ENCODE results near the gene RIPOR1.
A peak's percentile ranks its signal among the peaks of the same experiment; 100 is the strongest.

Gene RIPOR1

GRCh38 chr16:67540756-67541155 lies 12.1 kb downstream of the RIPOR1 start:
- no peak for DNase-seq

GRCh38 chr16:67541391-67542263 lies 13.0 kb downstream of the RIPOR1 start:
- no peak for DNase-seq

DNA sequence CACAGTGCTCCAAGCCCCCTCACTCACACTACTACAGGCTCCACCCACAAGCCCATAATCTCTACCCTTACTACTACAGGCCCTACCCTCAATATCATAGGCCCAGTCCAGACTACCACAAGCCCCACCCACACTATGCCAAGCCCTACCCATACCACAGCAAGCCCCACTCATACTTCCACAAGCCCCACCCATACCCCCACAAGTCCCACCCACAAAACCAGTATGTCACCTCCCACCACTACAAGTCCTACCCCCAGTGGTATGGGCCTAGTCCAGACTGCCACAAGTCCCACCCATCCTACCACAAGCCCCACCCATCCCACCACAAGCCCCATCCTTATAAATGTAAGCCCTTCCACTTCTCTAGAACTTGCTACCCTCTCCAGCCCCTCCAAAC lies 13.8 kb downstream of the RIPOR1 start:
- DNase-seq, result peak; percentile 61

DNA sequence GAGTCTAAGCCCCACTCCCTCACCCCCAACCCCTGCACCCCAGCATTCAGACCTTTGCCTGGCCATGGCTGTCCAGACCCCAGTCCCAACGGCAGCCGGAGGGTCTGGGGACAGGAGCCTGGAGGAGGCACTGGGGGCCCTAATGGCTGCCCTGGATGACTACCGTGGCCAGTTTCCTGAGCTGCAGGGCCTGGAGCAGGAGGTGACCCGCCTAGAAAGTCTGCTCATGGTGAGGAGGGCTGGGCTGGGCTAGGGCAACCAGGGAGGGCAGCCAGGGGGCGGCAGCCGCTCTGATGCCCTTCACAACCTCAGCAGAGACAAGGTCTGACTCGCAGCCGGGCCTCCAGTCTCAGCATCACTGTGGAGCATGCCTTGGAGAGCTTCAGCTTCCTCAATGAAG lies 14.4 kb downstream of the RIPOR1 start:
- DNase-seq, result no peak

DNA sequence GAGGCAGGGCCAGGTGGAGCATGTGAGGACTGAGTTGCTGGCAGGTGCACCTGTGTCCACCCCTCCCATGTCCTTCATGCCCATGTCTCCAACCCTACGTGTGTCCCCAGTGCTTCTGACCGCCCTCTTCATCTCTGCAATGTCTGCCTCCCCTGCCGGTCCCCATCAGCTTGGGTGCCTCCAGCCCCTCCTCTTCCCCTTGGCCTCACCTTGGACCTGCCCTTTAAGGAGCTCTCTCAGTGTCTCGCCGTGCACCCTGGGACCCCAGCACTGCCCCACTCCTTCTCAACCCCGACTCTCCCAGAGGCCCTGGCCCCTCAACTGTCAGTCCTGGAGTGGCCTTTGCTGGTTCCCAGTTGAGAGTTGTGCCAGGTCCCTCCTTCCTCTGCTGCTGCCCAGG lies 15.0 kb downstream of the RIPOR1 start:
- DNase-seq, result no peak

DNA sequence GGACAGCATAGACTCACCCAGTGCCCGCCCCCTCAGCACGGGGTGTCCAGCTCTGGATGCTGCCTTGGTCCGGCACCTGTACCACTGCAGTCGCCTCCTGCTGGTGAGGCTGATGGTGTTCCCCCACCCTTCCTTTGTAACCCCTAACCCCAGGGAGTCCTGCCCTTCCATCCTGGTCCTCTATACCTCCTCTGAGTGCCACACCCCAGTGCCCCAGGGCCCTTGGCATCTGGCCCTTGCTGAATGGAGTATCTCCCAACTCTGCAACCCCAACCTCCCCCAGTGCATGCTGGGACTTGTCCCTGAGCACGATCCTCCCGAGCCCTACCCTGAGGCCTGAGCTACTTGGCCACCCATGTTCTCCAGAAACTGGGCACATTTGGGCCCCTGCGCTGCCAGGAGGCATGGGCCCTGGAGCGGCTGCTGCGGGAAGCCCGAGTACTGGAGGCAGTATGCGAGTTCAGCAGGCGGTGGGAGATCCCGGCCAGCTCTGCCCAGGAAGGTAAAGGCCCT lies 15.8 kb downstream of the RIPOR1 start:
- DNase-seq, result no peak

GRCh38 chr16:67544844-67545664 lies 16.4 kb downstream of the RIPOR1 start:
- DNase-seq, result no peak

GRCh38 chr16:67545665-67546024 lies 17.0 kb downstream of the RIPOR1 start:
- no peak for DNase-seq

DNA sequence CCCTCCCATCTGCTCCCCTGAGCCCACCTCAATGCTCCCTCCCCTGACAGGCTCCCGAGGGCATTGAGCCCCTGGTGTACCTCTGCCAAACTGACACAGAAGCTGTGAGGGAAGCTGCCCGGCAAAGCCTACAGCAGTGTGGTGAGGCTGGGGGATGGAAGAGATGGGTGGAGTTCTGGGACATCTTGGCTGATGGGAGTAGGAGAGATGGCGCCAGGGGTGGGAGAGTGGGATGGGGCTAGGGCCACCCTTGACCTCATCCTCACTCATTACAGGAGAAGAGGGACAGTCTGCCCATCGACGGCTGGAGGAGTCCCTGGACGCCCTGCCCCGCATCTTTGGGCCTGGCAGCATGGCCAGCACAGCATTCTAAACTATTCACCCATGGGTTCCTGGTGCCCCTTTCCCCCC lies 17.5 kb downstream of the RIPOR1 start:
- DNase-seq, result no peak

GRCh38 chr16:67546761-67547422 lies 18.3 kb downstream of the RIPOR1 start:
- DNase-seq, result peak; percentile 65

DNA sequence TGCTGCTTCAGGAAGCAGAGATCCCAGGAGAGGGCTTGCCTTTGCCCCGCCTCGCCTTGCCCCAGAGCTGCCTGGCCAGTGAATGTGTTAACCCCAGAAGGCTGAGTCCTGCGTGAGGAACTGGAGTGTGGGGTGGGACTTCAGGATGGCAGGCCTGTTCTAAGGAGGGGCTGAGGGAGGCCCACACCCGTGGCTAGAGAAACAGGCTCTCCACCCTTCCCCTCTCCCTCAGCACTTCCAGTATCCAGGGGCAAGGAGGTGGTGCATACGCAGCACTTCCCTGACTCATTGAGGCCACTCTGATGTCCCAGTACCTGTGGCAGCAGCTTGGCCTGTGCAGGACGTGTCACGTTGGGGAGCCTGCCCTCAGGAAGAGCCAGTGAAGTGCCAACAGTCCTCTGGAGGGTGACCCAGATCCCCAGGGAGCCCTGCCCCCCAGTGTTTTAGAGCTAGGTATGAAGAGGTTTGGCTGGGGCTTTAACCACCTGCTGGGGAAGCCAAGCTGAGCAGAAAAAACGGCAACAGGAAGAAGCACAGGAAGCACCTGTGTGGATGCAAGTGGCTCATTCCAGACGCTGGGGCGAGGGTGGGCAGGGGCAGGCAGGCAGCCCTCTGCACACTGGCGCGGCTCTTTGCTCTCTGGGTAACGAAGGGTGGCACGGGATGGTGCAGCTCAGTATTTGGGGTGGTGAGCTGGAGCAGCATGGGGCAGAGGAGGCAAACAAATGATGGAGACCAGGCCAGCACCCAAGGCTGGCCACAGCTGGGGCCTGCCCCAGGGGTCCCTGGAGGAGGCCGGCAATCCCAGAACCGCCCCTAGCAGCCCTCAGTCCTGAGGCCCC lies 19.0 kb downstream of the RIPOR1 start:
- DNase-seq, result peak; percentile 25

GRCh38 chr16:67548265-67549126 lies 19.9 kb downstream of the RIPOR1 start:
- no peak for DNase-seq

- DNase-seq, result no peak
These were observed 20.6 kb downstream of the RIPOR1 start for GRCh38 chr16:67549240-67549639.

- no peak for DNase-seq
These were observed 21.3 kb downstream of the RIPOR1 start for GRCh38 chr16:67549936-67550335.

DNA sequence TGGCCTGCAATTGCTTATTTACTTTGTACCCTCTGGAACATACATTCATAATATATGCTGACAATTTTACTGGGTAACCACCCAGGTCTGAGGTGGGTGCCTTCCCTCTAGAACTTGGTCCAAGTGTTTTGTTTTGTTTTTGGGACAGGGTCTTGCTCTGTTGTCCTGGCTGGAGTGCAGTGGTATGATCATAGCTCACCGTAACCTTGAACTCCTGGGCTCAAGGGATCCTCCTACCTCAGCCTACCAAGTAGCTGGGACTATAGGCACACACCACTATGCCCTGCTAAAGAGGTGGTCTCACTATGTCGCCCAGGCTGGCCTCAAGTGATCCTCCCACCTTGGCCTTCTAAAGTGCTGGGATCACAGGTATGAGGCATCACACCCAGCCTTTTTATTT lies 22.5 kb downstream of the RIPOR1 start:
- DNase-seq, result no peak

DNA sequence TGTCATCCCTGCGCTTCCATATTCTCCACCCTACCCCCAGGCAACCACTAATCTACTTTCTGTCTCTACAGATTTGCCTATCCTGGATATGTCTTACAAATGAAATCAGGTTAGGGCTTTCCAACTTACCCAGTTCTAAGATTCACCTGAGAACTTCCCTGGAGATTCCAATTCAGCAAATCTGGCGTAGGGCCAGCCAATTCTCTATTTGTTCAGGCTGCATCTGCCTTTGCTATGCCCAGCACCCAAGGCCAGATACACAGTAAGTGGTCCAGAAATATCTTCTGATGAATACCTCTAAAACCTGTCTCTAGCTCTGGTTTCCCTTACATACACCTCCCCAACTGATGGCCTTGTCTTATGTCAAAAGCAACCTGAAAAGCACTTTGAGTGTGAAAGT lies 23.3 kb downstream of the RIPOR1 start:
- DNase-seq, result no peak

- DNase-seq, result no peak
These were observed 23.8 kb downstream of the RIPOR1 start for GRCh38 chr16:67552476-67552875.

DNA sequence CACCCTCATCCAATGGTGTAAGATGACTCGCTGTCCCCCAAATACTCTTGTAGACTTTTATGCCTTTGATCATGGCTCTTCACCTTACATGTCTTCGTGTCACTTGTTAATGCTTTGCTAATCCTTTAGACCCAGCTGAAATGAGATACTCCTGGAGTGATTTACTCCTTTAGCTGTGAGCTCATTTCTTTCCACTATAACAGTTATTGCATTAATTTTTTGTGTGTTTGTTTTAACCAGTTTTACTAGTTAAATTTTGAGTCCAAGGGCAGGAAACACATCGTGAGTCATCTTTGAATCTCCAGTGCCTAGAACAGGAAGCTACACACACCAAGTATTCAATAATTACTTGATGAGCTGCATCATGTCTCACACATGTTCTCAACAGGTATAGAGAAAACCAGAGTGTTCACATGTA lies 27.2 kb downstream of the RIPOR1 start:
- DNase-seq, result no peak

GRCh38 chr16:67558859-67559258 lies 30.2 kb downstream of the RIPOR1 start:
- no peak for DNase-seq

DNA sequence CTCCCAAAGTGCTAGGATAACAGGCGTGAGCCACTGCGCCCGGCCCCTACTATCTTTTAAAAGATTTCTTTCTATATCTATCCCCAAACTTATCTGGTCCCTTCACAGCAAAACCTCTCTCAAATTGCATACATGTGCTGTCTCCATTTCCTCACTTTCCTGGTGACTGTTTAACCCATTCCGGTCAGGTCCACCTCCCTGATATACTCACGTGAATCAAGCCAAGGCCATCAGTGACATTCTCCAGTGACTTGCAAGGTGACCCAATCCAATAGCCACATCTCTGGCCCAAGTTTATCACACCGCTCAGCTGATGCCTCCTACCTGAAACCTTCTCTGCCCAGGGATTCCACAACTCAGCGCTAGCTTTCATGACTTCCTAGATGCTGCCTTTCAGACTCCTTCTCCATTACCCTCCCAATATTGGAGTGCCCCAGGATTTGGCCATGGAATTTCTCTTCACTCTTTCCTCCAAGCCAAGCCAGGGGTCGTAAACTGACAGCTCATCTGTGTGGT lies 32.3 kb downstream of the RIPOR1 start:
- no peak for DNase-seq

DNA sequence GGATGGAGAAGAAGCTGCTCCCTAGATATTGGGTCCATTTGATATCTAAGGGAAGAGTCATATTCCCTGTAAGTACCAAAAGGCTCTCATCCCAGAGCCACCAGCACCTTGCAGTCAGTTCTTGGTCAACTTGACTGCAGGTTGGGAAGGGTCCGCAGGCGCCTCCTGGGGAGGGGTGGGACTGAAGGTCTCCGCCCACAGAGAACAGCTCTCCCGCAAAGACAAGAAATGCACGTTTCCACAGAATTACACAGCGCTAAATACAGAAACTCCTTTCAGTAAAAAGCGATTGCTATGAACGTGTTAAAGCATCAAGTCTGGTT lies 32.8 kb downstream of the RIPOR1 start:
- DNase-seq, result no peak
